Liver (tissue), 9 donors: ENCODE data around the gene TAAR9. TPM values are rescaled to one million over a fixed set of nuclear protein-coding genes. Genes with fewer than 3 reads are reported as not detected.

Experiments used
- DNase-seq: peaks from one replicate; pipeline ENCODE4 v3.0.0-alpha.2; 2017; ENCODE audit warnings: low spot score
- H3K27ac ChIP-seq, 2 donors: one replicate each; pipeline ENCODE4 v1.7.0; 2013; ENCODE audit warnings: inconsistent platforms in 2 of 2, low read length in 2 of 2, control low read depth in 1 of 2, low read depth in 1 of 2, mild to moderate bottlenecking in 1 of 2
- H3K27me3 ChIP-seq, 4 donors: one replicate each; pipeline versions ENCODE4 v1.6.1 to v1.7.0; 2013; ENCODE audit warnings: low read length in 3 of 4, inconsistent platforms in 1 of 4, mild to moderate bottlenecking in 1 of 4, moderate library complexity in 1 of 4; ENCODE audit not compliant: control insufficient read depth in 4 of 4, insufficient read depth in 4 of 4
- H3K36me3 ChIP-seq, 4 donors: one replicate each; pipeline versions ENCODE4 v1.6.1 to v1.7.0; 2013; ENCODE audit warnings: low read length in 3 of 4, mild to moderate bottlenecking in 3 of 4, low read depth in 1 of 4, moderate library complexity in 1 of 4; ENCODE audit not compliant: control insufficient read depth in 4 of 4, insufficient read depth in 3 of 4
- H3K4me1 ChIP-seq, 4 donors: one replicate each; pipeline versions ENCODE4 v1.6.1 to v1.7.0; 2013; ENCODE audit warnings: low read length in 3 of 4, mild to moderate bottlenecking in 3 of 4, moderate library complexity in 1 of 4; ENCODE audit not compliant: control insufficient read depth in 4 of 4, insufficient read depth in 4 of 4
- H3K4me3 ChIP-seq, 3 donors: one replicate each; pipeline versions ENCODE4 v1.6.1 to v1.7.0; 2013; ENCODE audit warnings: low read length in 3 of 3, control low read depth in 1 of 3, low read depth in 1 of 3, mild to moderate bottlenecking in 1 of 3
- H3K9ac ChIP-seq, 2 donors: one replicate each; pipeline ENCODE4 v1.7.0; 2013; ENCODE audit warnings: low read length in 2 of 2, mild to moderate bottlenecking in 2 of 2, moderate library complexity in 2 of 2, control low read depth in 1 of 2, low read depth in 1 of 2
- H3K9me3 ChIP-seq, 4 donors: one replicate each; pipeline versions ENCODE4 v1.6.1 to v1.7.0; 2013; ENCODE audit warnings: low read length in 3 of 4; ENCODE audit not compliant: control insufficient read depth in 4 of 4
- EGR1 ChIP-seq, 2 donors: IDR thresholded peaks; 2 replicates each; pipeline ENCODE4 v1.6.1; 2016 to 2018; ENCODE audit warnings: antibody characterized with exemption in 2 of 2, low read depth in 2 of 2
- FOXA1 ChIP-seq: IDR thresholded peaks from 2 replicates; pipeline ENCODE4 v1.6.1; 2016; ENCODE audit warnings: antibody characterized with exemption
- FOXA2 ChIP-seq: IDR thresholded peaks from 2 replicates; pipeline ENCODE4 v1.6.1; 2016; ENCODE audit warnings: antibody characterized with exemption
- GABPA ChIP-seq, 2 donors: IDR thresholded peaks in 1 of 2; conservative IDR thresholded peaks in 1 of 2; 2 replicates each; pipeline ENCODE4 v1.6.1; 2016; ENCODE audit warnings: antibody characterized with exemption in 2 of 2, mild to moderate bottlenecking in 1 of 2, moderate library complexity in 1 of 2
- HNF4A ChIP-seq, 2 donors: conservative IDR thresholded peaks; 2 replicates each; pipeline ENCODE4 v1.6.1; 2016; ENCODE audit warnings: antibody characterized with exemption in 2 of 2, mild to moderate bottlenecking in 2 of 2
- HNF4G ChIP-seq: IDR thresholded peaks from 2 replicates; pipeline ENCODE4 v1.6.1; 2016; ENCODE audit warnings: antibody characterized with exemption
- JUND ChIP-seq, 2 donors: IDR thresholded peaks; 2 replicates each; pipeline ENCODE4 v1.6.1; 2016; ENCODE audit warnings: antibody characterized with exemption in 2 of 2
- NR2F2 ChIP-seq: IDR thresholded peaks from 2 replicates; pipeline ENCODE4 v1.6.1; 2016; ENCODE audit warnings: antibody characterized with exemption
- RAD21 ChIP-seq, 2 donors: IDR thresholded peaks; 2 replicates each; pipeline ENCODE4 v1.6.1; 2016; ENCODE audit warnings: antibody characterized with exemption in 2 of 2, mild to moderate bottlenecking in 2 of 2
- REST ChIP-seq: IDR thresholded peaks from 2 replicates; pipeline ENCODE4 v1.6.1; 2016; ENCODE audit warnings: antibody characterized with exemption, mild to moderate bottlenecking
- RXRA ChIP-seq, 2 donors: IDR thresholded peaks; 2 replicates each; pipeline ENCODE4 v1.6.1; 2017 to 2018; ENCODE audit warnings: antibody characterized with exemption in 2 of 2, mild to moderate bottlenecking in 1 of 2
- SP1 ChIP-seq: IDR thresholded peaks from 2 replicates; pipeline ENCODE4 v1.6.1; 2018; ENCODE audit warnings: antibody characterized with exemption, mild to moderate bottlenecking
- TAF1 ChIP-seq: conservative IDR thresholded peaks from 2 replicates; pipeline ENCODE4 v1.6.1; 2016; ENCODE audit warnings: antibody characterized with exemption, mild to moderate bottlenecking
- YY1 ChIP-seq: IDR thresholded peaks from 2 replicates; pipeline ENCODE4 v1.6.1; 2016; ENCODE audit warnings: antibody characterized with exemption, mild to moderate bottlenecking
- ZBTB33 ChIP-seq: IDR thresholded peaks from 2 replicates; pipeline ENCODE4 v1.6.1; 2016; ENCODE audit warnings: antibody characterized with exemption
- WGBS: extraction: QIAGEN DNeasy Blood & Tissue Kit; methylation state at CpG from one replicate; pipeline ENCODE4 v1.1.7; 2013; 5-methylcytosine and 5-hydroxymethylcytosine counted together
- polyA plus RNA-seq, 2 donors: library from polyadenylated mRNA; stranded (reverse) in 1 of 2; unstranded in 1 of 2; fragments of 200-250 nt in 1 of 2; fragments of >200 nt in 1 of 2; fragmentation: Nextera tagmentation in 1 of 2; extraction: Ambion mirVana in 1 of 2; gene quantifications; one replicate each; pipeline versions ENCODE4 v1.2.1 to v1.2.3, GENCODE V29; 2013 to 2015
- total RNA-seq, 2 donors: library from RNA; depleted of rRNA; stranded (reverse); fragments of >200 nt; gene quantifications; one replicate each; pipeline ENCODE4 v1.2.3, GENCODE V29; 2014
- TF ChIP-seq, protein P1 (sequence below): fragments of 150-350 bp; IDR thresholded peaks from 2 replicates; pipeline ENCODE4 v1.5.1; 2017; ENCODE audit warnings: improper control_type of control experiment, low read depth, low read length; ENCODE audit not compliant: missing input control
- TF ChIP-seq, protein P2 (sequence below): IDR thresholded peaks from 2 replicates; pipeline ENCODE4 v1.6.1; 2016; ENCODE audit warnings: antibody characterized with exemption
- TF ChIP-seq, protein P3 (sequence below): IDR thresholded peaks from 2 replicates; pipeline ENCODE4 v1.6.1; 2016; ENCODE audit warnings: antibody characterized with exemption
- donor health status: healthy.
- donor health status: healthy.
- donor health status: healthy.
- donor health status: healthy.
- donor health status: healthy.

The TAAR9 gene
- total and polyA plus RNA-seq, 4 donors, result not detected

- no peaks in the 10 kb centered on the region for H3K9me3 ChIP-seq
- no peak overlapping the region for H3K4me3 ChIP-seq
- peak in 1 of 2 donors; percentile 7 for TF ChIP-seq HNF4A (conservative IDR thresholded peaks at IDR 0.05)
- TF ChIP-seq NR2F2, result no peak
- no peak for DNase-seq
- H3K27me3 ChIP-seq, result no peaks in the 10 kb centered on the region
- 55% methylated on average over 4 of the region's 4 CpGs for WGBS
- no peak overlapping the region for H3K27ac ChIP-seq
- H3K9ac ChIP-seq, result no peak overlapping the region
- peaks cover 0 to 3% (median under 1%) of the 10 kb centered on the region in 4 donors for H3K4me1 ChIP-seq
- H3K36me3 ChIP-seq, result peaks cover 0 to 21% (median 4%) of the 10 kb centered on the region in 4 donors
Observed at GRCh38 chr6:132496519-132497180, 41.4 kb upstream of the TAAR9 start.

DNA sequence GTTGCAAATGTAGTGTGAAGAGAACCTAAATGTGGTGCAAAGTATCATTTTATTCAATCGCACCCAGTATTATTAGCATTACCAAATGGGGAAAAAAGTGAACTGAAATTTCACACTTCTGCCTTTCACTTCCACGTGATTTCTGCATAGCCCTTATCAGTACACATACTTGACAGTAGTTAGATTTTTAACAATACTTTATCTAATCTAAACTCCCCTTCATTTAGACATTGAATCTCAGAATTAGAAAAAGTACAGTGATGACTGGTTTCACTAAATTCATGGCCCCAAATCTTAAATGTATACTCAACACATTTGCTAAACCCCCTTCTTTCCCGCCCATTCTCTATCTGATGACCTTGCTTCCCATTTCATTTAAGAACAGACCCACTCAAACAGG lies 39.4 kb upstream of the TAAR9 start:
- no peaks in the 10 kb centered on the region for H3K9me3 ChIP-seq
- H3K27me3 ChIP-seq, result no peaks in the 10 kb centered on the region
- H3K27ac ChIP-seq, result no peak overlapping the region
- peaks cover 0 to 27% (median 7%) of the 10 kb centered on the region in 4 donors for H3K36me3 ChIP-seq
- no peak for TF ChIP-seq FOXA1
- no peak for TF ChIP-seq RAD21 (IDR thresholded peaks at IDR 0.05)
- TF ChIP-seq TAF1, result no peak
- no peak for TF ChIP-seq FOXA2
- TF ChIP-seq SP1, result no peak
- TF ChIP-seq RXRA (IDR thresholded peaks at IDR 0.05), result no peak
- no peak for TF ChIP-seq ZBTB33
- TF ChIP-seq, protein P1, sequence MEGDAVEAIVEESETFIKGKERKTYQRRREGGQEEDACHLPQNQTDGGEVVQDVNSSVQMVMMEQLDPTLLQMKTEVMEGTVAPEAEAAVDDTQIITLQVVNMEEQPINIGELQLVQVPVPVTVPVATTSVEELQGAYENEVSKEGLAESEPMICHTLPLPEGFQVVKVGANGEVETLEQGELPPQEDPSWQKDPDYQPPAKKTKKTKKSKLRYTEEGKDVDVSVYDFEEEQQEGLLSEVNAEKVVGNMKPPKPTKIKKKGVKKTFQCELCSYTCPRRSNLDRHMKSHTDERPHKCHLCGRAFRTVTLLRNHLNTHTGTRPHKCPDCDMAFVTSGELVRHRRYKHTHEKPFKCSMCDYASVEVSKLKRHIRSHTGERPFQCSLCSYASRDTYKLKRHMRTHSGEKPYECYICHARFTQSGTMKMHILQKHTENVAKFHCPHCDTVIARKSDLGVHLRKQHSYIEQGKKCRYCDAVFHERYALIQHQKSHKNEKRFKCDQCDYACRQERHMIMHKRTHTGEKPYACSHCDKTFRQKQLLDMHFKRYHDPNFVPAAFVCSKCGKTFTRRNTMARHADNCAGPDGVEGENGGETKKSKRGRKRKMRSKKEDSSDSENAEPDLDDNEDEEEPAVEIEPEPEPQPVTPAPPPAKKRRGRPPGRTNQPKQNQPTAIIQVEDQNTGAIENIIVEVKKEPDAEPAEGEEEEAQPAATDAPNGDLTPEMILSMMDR, result no peak
- TF ChIP-seq HNF4G, result no peak
- TF ChIP-seq REST, result no peak
- TF ChIP-seq, protein P2, sequence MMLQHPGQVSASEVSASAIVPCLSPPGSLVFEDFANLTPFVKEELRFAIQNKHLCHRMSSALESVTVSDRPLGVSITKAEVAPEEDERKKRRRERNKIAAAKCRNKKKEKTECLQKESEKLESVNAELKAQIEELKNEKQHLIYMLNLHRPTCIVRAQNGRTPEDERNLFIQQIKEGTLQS, result no peak
- no peak for TF ChIP-seq JUND (IDR thresholded peaks at IDR 0.05)
- no peak for TF ChIP-seq GABPA (IDR thresholded peaks at IDR 0.05 in 1 of 2, conservative IDR thresholded peaks at IDR 0.05 in 1 of 2)
- TF ChIP-seq, protein P3, sequence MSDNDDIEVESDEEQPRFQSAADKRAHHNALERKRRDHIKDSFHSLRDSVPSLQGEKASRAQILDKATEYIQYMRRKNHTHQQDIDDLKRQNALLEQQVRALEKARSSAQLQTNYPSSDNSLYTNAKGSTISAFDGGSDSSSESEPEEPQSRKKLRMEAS, result no peak
- no peak for TF ChIP-seq NR2F2
- no peak for TF ChIP-seq HNF4A (conservative IDR thresholded peaks at IDR 0.05)
- no peak for TF ChIP-seq YY1
- no peak for TF ChIP-seq EGR1 (IDR thresholded peaks at IDR 0.05; ENCODE audit: low read depth in 2 of 2)
- DNase-seq, result no peak
- peaks cover 0 to 2% (median 0%) of the 10 kb centered on the region in 4 donors for H3K4me1 ChIP-seq
- 85% methylated on average over 3 of the region's 3 CpGs for WGBS
- H3K9ac ChIP-seq, result no peak overlapping the region
- H3K4me3 ChIP-seq, result no peak overlapping the region
